ENCODE results near the gene PTPN9. TPM values are rescaled to one million over a fixed set of nuclear protein-coding genes. Genes with fewer than 3 reads are reported as not detected.
"Not testable (repeated sequence)": the region's sequence is repeated elsewhere in the genome, so short reads cannot be mapped to it uniquely, and the experiment has no call there.

The PTPN9 gene
- total RNA-seq, 4 donors from 2014 or later = 5.6 to 33.0 (median 18.9) TPM

- intact Hi-C loops (cut with DNase I; ENCODE audit: low total_unique reads) = no loop called here
- Histone ChIP-seq H3K4me1 (peaks cover 0 to 5% of the 10 kb centered on the region in 2 donors), H3K27ac (no peak overlapping the region), H3K27me3 (no peaks in the 10 kb centered on the region), H3K36me3 (no peaks in the 10 kb centered on the region), H3K4me3 (no peak overlapping the region), H3K9me3 (no peaks in the 10 kb centered on the region)
- TF ChIP-seq POLR2A (IDR thresholded peaks at IDR 0.05) (no peak), CTCF (IDR thresholded peaks at IDR 0.05) (no peak)
- no peak for DNase-seq
Measured at GRCh38 chr15:75570126-75570845, 8.8 kb downstream of the PTPN9 start.

GRCh38 chr15:75565062-75565970 is 13.8 kb downstream of the PTPN9 start:
- no peaks in the 10 kb centered on the region for H3K27me3 ChIP-seq
- intact Hi-C loops (cut with DNase I; ENCODE audit: low total_unique reads) = no loop called here
- no peak overlapping the region for H3K4me3 ChIP-seq
- H3K4me1 ChIP-seq = peaks cover 0 to 5% of the 10 kb centered on the region in 2 donors
- no peaks in the 10 kb centered on the region for H3K9me3 ChIP-seq
- no peaks in the 10 kb centered on the region for H3K36me3 ChIP-seq
- no peak for TF ChIP-seq POLR2A (IDR thresholded peaks at IDR 0.05)
- no peak for TF ChIP-seq CTCF (IDR thresholded peaks at IDR 0.05)
- H3K27ac ChIP-seq = no peak overlapping the region
- DNase-seq = no peak

- Histone ChIP-seq H3K4me1 (no peaks in the 10 kb centered on the region), H3K27me3 (no peaks in the 10 kb centered on the region), H3K4me3 (no peak overlapping the region), H3K9me3 (no peaks in the 10 kb centered on the region), H3K36me3 (no peaks in the 10 kb centered on the region), H3K27ac (no peak overlapping the region)
- intact Hi-C loops (cut with DNase I; ENCODE audit: low total_unique reads) = no loop called here
- DNase-seq = no peak
- TF ChIP-seq CTCF (IDR thresholded peaks at IDR 0.05) (no peak), POLR2A (IDR thresholded peaks at IDR 0.05) (no peak)
Measured at GRCh38 chr15:75561888-75562287, 17.2 kb downstream of the PTPN9 start.

- DNase-seq; H3K9me3 ChIP-seq; H3K4me1 ChIP-seq; H3K27me3 ChIP-seq; H3K36me3 ChIP-seq; intact Hi-C loops (cut with DNase I; ENCODE audit: low total_unique reads); H3K4me3 ChIP-seq; H3K27ac ChIP-seq: not testable (repeated sequence)
Measured at GRCh38 chr15:75559360-75559759, 19.8 kb downstream of the PTPN9 start.

GRCh38 chr15:75558955-75559354 is 20.2 kb downstream of the PTPN9 start:
- DNase-seq; H3K9me3 ChIP-seq; H3K36me3 ChIP-seq; H3K4me3 ChIP-seq; H3K27me3 ChIP-seq; H3K4me1 ChIP-seq; H3K27ac ChIP-seq; intact Hi-C loops (cut with DNase I; ENCODE audit: low total_unique reads): not testable (repeated sequence)

- no peak for DNase-seq
- H3K36me3 ChIP-seq = no peaks in the 10 kb centered on the region
- intact Hi-C loops (cut with DNase I; ENCODE audit: low total_unique reads) = no loop called here
- H3K4me3 ChIP-seq = no peak overlapping the region
- no peaks in the 10 kb centered on the region for H3K4me1 ChIP-seq
- no peaks in the 10 kb centered on the region for H3K9me3 ChIP-seq
- TF ChIP-seq POLR2A (IDR thresholded peaks at IDR 0.05) (no peak), CTCF (IDR thresholded peaks at IDR 0.05) (no peak)
- no peak overlapping the region for H3K27ac ChIP-seq
- H3K27me3 ChIP-seq = no peaks in the 10 kb centered on the region
Measured at GRCh38 chr15:75554717-75555116, 24.4 kb downstream of the PTPN9 start.
